Brain pericyte (primary cell): ENCODE data around the gene PTPA.

Experiments
- DNase-seq: peaks from one replicate; pipeline ENCODE4 v3.0.0-alpha.2; 2012; ENCODE audit warnings: low read depth, low spot score

PTPA gene

GRCh38 chr9:129081388-129081904 is 29.8 kb upstream of the PTPA start:
- DNase-seq: no peak

DNA sequence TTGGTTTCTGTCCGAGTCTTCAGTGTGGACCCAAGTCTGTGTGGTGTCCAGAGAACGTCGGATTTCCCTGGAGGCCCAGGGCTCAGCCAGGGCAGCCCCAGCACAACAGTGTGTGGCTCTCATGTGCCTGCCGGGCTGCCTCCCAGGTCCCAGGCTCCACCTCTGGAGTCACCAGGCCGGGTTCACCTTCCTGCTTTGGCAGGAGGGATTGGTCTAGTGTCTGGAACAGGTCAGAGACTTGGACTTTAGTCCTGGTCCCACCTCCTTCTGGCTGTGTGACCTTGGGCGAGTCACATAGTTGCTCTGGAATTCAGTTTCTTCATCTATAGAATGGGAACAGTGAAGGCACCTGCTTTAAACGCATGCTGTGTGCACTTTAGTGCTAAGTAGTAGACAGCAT is 27.1 kb upstream of the PTPA start:
- no peak for DNase-seq

DNA sequence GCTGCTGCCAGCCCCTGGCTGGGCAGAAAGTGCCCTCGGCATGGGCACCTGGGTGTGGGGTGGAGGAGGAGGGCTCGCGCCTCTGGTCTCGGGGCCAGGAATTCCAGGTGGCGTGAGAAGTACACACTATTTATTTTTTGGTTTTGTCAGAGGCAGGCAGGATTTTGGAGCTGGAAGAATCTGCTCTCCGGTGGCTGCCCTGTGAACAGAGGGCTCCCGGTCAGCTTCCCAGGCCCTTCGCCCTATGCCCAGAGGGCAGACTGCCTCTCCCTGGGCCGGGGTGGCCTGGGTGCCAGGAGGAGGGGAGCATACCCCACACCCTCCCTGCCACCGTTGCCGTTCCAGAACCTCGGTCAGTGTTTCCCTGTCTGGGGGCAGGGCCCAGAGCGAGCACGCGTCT is 22.0 kb upstream of the PTPA start:
- DNase-seq: no peak

DNA sequence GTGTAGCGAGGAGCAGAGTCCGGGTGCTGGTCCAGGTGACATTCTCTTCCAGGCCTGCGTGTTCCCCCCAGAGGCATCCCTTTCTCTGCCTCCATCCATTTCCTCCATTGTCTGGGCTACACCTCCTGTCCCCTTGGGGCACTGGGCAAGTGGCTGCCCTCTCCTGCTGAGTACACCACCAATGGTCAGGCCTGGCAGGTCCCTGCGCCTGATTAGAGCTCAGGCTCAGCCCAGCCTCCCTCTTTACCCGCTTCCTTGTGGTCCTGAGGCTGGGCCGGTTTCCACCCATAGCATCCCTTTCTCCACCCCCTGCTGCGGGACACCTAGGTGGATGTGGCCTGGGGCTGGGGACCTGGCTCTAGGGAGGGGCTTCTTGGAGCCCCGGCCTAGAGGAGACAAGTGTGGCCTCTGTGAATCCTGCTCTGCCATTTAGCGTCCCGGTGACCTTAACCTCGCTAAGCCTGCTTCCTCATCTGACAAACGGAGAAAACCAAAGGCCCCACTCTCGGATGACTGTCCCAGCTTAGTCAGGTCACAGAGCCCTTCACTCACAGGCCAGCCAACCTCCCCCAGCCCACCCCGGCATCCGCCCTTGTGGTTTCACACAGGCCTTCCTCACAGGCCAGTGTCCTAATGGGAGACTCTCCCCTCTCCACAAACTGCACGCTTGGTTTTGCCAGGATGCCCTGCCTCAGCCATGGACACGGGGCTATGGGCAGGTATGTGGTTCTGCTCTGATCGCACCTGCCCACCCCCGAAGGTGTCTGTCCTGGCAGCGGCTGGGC is 17.4 kb upstream of the PTPA start:
- no peak for DNase-seq

DNA sequence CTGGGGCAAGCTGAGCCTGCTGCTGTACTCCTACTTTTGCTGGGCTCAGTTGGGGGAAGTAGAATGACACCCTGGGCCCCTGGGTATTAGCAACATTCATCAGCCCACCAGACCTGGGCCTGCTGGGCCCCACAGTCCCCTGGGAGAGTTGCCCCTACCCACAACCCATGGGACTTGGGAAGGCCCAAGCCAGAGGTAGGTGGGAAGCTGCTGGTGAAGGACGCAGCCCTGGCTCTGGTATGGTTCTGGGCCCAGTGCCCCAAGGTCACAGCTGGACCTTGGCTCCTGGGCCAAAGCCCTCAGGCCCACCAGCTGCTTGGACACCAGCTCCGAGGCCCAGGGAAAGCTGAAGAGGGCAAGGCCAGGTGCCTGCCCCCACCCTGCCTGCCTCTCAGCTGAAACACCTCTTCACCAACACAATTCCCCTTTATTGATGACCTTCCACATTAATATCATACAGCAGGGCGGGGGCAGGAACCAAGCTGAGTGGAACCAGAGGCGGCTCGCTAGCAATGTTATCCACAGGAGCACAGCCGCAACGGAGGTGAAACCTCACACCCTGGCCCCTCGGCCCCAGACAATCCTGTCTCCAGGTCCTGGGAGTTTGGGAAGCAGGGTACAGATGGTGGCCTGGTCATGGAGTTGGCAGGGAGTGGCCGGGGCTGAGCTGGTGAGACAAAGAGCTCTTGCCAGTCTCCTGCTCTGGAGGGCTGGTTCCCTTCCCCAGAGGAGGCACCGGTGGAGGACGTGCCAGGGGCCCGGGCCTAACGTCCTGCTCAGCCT is 16.6 kb upstream of the PTPA start:
- DNase-seq: no peak

DNA sequence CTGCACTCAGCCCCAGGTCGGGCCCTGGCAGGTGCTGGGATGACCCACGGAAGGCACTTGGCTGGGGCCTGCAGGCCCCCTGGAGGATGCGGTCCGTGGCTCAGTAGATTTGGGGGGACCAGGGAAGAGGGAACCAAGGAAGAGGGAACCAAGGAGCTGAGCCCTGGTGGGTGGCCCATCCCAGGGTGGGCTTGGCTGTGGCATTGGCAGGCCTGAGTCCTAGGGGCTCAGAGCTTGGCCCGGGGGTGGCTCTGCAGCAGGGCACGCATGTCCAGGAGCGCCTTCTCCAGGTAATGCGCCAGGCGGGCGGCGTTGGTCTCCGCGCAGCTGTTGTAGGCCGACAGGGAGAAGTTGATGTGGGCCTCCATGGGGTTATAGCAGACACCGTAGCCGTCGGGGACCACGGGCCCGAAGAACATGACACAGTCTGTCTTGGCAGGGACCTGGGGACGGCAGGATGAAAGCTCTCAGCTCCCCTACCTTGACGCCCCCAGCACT is 16.0 kb upstream of the PTPA start:
- DNase-seq: no peak

- DNase-seq: no peak
These were observed 15.3 kb upstream of the PTPA start for GRCh38 chr9:129095908-129096307.

DNA sequence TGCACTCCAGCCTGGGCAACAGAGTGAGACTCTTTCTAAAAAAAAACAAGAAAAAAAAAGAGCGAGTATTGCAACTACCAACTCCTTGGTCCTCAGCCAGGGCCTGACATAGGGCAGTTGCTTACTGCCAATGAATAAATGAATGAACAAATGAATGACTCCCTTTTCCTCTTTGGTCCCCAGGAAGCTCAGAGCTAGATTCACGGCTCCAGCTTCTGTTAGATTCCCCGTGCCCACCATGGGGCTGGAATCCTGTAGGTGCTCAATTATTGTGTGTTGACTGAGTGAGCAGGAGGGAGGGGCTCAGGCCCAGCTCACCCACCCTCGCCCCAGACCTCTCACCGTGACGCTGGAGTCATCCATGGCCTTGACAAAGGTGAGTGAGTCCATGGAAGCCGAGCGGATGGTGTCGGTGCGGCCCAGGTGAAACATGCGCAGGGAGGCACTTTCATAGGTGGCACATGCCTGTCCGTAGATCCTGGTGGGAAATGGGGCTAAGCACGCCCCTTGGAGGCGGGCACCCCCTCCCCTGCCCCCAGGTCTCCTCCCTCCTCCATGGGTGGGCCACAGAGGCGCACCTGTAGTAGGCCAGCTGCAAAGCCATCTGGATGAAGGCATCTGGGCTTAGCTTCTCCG is 13.4 kb upstream of the PTPA start:
- DNase-seq: no peak

DNA sequence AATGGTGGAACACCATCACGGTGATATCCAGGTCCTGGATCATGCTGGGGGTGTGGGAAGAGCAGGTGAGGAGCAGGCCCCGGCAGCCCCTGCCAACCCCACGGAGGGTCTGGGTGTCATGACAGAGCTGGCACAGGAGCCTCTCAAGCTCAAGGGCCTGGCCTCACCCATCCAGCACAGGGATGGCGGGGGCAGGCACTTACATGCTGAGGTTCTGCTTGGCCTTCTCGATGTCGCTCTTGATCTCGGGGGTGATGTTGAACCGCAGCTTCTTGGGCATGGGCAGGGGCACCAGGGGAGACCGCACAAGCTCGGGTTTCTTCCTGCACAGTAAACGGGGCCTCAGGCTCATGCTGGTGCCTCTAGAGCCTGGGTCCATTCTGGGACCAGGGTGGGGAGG is 12.9 kb upstream of the PTPA start:
- no peak for DNase-seq

- DNase-seq: no peak
These were observed 10.6 kb upstream of the PTPA start for GRCh38 chr9:129100383-129101169.

- no peak for DNase-seq
These were observed 9.9 kb upstream of the PTPA start for GRCh38 chr9:129101279-129101678.

DNA sequence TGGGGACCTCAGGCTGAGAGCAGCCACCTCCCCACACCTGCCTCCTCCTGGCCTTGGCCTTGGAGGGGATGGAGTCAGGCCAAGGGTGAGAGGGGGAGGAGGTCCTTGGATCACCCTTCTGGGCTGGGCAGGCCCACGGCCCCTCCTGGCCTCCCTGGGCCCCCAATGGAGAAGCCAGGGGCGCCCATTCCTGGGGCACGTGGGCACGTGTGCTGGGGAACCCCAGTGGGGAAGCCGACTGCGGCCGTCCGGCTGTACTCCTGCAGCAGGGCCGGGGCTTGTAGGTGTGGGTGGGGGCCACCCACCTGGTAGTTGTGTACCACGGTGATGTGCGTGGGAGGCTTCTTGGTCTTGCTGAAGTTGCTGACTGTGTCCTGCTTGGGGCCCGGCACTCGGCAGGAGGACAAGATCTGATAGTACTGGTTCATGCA is 9.1 kb upstream of the PTPA start:
- DNase-seq: no peak

DNA sequence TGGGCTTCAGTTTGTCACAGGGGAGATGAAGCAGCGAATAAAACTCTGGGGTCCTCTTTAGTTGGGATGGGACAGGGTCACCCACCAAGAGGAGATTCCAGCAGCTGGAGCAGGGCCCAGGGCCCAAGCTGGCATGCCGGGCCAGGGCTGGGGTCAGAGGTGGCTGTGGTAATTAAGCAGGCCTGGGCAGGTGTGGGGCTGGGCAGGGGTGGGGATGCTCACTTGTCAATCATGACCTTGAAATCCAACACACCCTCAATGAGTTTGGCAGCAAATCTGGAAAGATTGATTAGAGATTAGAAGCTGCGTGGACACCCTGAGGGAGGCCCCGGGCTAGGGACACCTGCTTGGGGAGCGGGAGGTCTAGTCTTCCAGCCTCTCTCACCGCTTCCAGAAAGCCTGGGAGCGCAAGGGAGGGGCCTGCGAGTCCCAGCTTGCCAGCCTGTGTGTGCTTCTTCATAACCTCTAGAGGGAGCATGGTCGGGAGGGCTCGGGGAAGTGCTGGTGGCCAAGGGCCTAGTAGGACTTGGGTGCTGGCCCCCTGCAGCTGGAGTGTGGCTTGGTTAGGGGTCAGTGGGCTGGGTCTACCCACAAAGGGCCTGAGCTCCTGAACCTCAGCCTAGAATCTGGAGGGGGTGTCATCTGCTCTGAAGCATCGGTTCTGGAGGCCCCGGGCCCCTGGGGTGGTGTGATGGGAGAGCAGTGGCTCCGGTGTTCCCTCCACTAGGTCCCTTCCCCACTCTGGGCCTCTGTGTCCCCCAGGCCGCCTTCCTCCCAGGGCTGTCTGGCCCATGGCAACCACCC is 8.2 kb upstream of the PTPA start:
- DNase-seq: no peak

- DNase-seq: no peak
These were observed 7.6 kb upstream of the PTPA start for GRCh38 chr9:129103595-129103965.

DNA sequence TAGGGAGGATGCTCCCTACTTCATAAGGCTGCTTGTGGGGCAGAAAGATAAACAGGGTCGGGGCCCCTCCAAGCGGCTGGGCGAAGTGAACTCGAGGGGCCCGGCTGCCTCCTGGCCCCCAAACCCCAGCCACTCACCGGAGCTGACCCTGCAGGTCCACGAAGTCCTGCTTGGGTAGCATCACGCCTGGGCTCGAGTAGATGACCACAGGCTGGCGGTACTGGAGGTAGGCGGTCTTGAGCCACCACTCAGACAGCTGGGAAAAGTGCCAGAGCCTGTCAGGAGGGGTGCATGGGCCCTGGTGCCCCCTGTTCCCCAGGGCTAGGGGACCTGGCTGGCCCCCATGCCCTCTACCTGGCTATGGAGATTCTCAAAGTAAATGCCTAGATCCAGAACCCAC is 7.2 kb upstream of the PTPA start:
- DNase-seq: no peak

DNA sequence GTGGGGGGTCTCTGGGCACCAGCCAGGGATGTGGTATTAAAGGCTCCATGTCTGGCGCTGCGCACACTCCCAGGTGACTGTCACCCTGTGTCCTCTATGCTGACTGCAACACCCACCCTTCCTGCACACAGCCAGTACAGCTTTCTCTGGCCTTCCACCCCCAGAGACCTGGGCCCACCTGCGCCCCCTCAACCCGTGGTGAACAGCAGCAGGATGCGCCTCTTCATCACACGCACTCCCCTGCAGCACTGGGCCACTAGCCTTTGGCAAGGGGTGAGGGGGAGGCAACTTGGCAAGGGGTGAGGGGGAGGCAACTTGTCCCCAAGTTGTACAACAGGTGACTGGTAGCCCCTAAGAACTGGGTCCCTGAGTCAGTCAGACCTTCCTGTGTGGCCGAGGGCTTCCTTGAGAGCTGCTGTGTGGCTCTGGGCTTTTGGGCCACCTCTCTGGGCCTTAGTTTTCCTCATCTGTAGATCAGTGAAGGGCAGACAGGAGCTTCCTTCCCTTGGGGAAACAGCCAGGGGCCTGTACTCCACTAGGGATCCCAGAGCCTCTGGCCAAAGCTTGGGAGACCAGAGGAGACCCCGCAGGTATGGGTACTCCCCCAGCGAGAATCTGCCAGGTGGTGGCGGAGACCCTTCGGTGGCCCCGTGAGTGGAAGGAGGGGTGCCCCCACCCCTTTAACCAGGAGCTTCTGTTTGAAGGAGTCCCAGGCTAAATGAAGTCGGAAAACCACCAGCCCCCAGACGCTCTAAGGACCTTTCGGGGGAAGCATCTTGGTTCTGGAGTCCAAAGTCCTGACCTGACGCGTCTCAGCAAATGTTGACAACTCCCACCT is 5.1 kb upstream of the PTPA start:
- DNase-seq: no peak

DNA sequence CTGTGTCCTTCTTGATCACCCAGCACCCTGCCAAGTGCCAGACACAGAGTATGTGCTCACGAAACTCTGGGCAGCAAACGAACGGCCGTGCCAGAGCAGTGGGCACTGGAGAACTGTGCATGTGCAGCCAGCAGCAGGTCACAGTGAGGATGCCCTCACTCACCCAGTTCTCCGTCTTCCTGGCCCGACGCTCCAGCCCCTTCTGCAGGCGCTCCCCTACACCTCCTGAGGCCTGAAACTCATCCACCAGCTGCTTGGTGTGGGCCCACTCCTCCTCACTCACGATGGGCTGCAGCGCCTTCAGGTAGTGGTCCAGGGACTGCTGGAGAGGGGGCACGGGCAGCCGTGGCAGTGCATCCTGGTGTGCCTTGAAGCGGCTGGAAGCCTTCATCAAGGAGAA is 3.6 kb upstream of the PTPA start:
- no peak for DNase-seq

- no peak for DNase-seq
These were observed 3.0 kb upstream of the PTPA start for GRCh38 chr9:129108083-129108804.
